ENCODE data around the gene SCAMP2.

SCAMP2 gene

DNA sequence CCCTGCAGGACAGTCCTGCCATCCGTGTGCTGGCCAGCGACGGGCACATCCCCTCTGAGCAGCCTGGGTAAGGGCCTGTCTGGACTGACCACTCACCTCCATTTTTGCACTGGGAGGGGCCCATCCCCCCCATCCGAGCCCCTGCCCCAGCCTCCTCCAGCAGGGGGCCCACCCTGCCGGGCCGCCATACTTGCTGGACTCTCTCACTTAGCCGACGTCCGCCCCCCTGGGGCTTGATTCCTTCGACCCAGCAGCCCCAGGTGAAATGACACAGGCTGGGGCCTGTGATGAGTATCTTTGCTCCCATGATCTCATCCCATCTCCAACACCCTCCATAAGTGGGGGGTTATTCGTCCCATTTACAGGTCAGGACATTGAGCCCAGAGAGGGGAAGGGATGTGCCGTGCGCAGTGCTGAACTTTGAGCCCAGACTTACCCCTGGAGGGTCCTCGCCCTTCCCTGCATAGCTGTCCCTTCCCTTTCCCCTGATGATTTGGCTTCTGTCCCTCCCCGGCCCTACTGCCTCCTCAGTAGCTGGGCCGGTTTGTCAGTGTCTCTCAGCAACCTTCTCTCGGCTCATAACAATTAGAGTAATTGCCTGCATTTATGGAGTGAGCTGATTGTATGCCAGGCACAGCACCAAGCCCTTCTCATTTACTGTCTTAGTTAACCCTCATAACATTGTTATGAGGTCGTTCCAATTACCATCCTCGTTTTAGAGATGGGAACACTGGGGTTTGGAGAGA is 56.4 kb downstream of the SCAMP2 start:
- no peak for DNase-seq (ENCODE audit: low spot score)

DNA sequence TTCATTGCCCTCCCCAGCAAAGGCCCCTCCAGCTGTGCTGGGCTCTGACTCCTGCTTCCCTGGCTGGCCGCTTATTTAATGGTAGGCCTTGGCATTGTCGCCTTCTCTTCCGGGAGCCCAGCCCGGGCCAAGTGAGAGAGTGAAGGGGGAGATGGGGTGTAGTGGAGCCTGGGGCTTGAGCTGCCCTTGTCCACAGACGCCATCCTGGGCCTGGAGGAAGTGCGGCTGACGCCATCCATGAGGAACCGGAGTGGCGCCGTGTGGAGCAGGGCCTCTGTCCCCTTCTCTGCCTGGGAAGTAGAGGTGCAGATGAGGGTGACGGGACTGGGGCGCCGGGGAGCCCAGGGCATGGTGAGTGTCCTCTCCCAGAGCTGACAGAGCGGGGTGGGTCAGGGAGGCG is 57.2 kb downstream of the SCAMP2 start:
- DNase-seq (ENCODE audit: low spot score): no peak

DNA sequence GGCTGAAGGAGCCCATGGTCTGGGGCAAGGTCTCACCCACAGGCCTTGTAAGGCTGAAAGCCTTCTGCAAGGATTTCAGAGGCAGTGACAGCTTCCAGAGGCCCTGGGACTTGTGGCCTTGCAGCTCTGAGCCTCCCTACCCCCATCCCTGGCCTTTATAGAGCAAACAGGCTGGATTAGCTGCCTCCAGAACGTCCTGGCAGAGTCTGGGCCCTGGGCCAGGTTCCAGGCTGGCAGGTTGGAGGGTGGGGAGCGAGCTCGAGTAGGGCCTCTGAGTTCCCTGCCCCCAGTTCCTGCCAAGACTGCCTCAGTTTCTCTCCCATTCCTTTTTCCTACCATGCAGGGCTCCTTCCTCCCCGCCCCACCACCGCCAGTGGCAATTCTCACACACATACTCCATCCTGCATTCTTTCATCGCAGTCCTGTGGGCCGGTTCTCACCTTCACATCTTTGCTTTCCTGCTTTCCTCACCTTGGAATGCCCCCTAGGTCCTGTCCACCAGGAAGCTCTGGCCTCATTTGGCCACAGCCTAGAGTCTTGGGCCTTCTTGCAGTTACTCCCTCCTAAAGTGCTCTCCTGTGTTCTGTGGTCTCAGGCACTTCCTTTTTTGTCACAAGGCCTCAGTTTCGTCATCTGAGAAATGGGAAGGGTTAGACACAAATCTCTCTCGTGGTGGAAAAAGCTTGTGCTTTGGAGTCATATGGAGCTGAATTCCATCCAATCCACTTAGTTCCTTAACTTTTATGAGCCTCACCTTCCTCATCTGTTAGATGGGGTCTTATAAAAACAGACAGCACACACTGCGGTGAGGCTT is 57.8 kb downstream of the SCAMP2 start:
- DNase-seq (ENCODE audit: low spot score): no peak

DNA sequence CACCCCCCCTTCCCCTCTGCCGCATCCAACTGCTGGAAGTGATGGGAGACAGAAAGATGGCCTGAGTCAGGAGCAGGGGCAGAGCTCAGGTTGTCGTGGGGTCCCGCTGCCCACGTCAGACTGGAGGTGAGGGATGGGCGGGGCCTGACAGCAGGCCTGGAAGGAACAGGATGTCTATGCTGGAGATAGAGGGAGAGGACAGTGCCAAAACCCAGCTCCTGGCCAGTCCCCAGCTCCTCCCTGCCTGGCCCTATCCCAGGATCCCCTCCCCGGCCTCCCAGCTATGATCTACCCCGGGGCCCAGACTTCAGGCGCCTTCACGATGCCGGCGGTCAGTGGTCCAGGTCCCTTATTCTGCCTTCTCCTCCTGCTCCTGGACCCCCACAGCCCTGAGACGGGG is 60.6 kb downstream of the SCAMP2 start, which contains the start of gene LMAN1L:
TSS of gene LMAN1L (plus strand) at position 303 of the 400 bp plus-strand sequence. CDS start at position 323, 20 bp downstream.
- DNase-seq (ENCODE audit: low spot score): no peak

DNA sequence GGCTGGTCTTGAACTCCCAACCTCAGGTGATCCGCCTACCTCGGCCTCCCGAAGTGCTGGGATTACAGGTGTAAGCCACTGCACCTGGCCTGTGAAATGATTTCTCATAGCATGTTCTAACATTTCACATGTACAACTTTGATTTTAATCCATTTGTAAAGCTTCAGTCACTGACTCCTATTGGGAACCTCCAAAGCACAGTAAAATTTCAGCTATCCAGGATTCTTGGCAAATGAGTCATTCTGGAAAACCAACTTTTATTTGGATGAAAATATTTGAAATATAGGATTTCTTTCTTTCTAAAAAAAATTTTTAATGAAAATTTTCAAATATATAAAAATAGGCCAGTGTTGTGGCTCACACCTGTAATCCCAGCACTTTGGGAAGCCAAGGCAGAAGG is 63.2 kb downstream of the SCAMP2 start:
- DNase-seq (ENCODE audit: low spot score): no peak

DNA sequence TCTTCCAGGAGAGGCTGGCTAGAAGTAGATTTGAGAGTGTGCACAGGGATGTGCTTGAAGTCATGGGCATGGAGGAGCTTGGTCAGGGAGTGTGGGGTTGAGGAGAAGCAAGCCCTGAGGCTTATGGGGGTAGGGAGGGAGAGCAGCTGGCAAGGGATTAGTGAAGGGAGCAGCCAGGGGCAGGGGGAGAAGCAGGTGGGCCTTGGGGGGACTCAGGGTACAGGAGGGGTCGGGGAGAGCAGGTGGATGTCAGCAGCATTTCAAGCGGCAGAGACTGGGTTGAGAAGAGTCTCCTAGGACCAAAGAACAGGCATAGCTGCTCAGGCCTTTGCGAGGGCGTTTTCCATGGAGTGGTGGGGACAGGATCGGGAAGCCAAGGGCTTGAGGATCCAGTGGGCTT is 63.9 kb downstream of the SCAMP2 start:
- no peak for DNase-seq (ENCODE audit: low spot score)

DNA sequence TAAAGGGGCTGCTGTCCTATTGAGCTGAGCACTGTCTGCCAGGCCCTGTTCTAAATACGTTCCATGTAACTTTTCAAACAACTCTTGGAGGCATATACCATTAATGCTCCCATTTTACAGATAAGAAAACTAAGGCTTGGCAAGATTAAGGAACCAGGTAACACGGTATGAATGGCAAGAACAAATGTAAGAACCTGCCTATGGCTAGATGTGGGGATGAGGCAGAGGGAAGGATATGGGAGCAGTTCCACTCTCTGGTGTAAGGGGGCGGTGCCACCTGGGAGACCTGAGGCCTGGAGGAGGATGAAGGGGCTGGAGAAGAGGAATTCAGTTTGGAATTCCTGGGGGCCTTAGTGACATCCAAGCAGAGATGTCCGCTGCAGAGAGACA is 64.3 kb downstream of the SCAMP2 start:
- no peak for DNase-seq (ENCODE audit: low spot score)

DNA sequence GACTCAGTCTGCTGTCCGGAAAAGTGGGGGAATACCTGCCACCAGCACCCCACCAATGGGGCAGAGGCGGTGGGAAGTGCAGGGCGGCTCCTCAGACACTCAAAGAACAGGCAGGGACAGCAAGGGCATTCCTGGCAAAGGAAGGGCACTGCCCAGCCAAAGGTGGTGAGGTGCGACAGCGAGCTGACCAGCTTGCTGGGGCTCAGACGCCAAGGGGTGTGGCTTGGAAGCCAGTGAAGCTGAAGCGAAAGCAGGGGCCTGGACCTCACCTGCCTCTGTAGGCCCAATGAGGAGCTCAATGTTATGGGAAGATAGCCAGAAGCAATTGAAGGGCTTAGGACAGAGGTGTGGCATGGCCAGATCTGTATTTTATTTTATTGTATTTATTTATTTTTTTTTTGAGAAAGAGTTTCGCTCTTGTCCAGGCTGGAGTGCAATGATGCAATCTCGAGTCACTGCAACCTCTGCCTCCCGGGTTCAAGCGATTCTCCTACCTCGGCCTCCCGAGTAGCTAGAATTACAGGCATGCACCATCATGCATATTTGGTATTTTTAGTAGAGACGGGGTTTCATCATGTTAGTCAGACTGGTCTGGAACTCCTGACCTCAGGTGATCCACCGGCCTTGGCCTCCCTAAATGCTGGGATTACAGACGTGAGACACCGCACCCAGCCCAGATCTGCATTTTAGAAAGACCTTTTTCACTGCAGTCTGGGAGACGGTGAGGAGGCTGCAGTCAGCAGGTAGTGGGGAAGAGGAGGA is 64.9 kb downstream of the SCAMP2 start:
- DNase-seq (ENCODE audit: low spot score): no peak

DNA sequence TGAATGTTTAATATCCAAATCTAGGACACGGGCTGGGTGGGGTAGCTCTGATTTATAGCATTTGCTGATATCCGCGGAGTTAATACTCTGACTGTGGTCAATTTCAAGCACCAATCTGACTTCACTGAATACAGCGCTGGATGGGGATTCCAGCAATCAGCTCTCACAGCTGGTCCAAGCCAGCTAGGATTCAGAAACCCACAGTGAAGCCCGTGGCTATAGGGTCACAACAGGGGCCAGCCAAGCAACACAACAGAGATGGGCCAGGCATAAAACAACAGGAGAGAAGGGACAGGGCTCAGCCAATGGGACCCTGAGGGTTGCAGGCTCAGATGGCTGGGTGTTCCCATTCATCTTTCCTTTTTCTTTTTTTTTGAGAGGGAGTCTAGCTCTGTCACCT is 65.9 kb downstream of the SCAMP2 start:
- DNase-seq (ENCODE audit: low spot score): no peak

DNA sequence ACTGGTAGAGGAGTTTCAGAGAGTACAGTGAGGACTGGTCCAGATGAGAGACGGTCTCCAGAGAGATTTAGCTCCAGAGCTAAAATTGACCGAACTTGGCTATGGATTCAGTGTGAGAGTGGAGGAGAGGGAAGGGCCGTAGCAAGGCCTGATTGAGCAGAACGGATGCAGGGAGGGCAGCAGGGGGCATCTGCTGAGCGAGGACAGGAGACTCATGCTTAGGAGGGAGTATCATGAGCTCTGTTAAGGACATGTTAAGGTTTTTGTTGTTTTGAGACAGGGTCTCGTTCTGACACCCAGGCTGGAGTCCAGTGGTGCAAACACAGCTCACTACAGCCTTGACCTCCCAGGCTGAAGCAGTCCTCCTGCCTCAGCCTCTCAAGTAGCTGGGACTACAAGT is 68.2 kb downstream of the SCAMP2 start:
- no peak for DNase-seq (ENCODE audit: low spot score)

DNA sequence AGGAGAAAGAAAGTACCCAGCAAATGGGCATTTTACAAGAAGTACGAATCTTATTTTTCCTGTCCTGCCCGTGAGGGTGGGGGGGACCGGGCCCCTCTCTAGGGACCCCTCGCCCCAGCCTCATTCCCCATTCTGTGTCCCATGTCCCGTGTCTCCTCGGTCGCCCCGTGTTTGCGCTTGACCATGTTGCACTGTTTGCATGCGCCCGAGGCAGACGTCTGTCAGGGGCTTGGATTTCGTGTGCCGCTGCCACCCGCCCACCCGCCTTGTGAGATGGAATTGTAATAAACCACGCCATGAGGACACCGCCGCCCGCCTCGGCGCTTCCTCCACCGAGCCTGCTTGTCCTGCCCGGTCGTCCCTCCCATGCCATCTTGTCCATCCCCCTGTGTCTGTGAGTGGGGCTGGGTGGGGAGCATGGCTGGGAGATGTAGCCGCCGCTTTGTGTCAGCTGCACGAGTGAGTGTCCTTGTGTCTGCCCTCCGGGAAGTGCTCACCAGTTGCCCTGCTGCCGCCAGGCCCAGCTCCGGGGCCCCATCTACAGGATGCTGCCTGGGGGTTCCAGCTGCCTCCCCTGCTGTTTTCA is 70.2 kb downstream of the SCAMP2 start:
- no peak for DNase-seq (ENCODE audit: low spot score)

DNA sequence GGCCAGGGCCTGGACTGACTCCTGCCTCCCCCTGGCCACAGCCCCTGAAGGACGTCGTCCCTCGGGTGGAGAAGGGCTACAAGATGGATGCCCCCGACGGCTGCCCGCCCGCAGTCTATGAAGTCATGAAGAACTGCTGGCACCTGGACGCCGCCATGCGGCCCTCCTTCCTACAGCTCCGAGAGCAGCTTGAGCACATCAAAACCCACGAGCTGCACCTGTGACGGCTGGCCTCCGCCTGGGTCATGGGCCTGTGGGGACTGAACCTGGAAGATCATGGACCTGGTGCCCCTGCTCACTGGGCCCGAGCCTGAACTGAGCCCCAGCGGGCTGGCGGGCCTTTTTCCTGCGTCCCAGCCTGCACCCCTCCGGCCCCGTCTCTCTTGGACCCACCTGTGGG is 70.9 kb downstream of the SCAMP2 start:
- no peak for DNase-seq (ENCODE audit: low spot score)

DNA sequence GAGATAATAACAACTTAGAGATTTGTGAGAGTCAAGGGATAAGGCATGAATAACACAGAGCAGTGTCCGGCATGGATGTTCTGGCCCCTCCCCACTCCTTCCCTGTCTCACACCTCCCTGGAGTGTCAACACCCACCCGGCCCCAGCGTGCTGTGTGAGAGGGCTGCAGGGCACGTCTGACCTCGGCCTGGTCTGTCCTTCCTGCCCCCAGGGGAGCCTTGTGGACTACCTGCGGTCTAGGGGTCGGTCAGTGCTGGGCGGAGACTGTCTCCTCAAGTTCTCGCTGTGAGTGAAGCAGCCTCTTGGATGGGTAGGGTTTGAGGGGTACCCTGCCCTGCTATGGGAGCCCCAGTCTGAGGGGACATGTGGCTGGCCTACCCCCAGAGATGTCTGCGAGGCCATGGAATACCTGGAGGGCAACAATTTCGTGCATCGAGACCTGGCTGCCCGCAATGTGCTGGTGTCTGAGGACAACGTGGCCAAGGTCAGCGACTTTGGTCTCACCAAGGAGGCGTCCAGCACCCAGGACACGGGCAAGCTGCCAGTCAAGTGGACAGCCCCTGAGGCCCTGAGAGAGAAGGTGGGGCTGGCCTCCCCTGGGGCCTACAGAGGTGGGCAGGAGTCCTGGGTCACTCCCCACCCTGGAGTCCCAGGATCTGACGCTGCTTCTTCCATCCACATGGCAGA is 71.7 kb downstream of the SCAMP2 start:
- DNase-seq (ENCODE audit: low spot score): no peak

DNA sequence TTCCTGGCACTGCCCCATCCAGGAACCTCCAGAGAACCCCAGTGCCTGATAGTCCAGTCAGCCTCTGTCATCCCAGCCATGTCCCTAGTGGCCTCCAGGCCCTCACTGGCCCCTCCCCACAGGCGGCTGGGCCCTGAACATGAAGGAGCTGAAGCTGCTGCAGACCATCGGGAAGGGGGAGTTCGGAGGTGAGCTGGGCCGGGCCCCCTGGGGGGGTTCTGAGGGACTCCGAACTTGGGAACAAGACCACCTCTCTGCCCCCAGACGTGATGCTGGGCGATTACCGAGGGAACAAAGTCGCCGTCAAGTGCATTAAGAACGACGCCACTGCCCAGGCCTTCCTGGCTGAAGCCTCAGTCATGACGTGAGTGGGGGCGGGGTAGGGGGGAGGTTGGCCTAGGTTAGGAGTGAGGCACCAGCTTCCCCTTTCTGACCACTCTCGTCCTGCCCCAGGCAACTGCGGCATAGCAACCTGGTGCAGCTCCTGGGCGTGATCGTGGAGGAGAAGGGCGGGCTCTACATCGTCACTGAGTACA is 72.5 kb downstream of the SCAMP2 start:
- DNase-seq (ENCODE audit: low spot score): no peak

DNA sequence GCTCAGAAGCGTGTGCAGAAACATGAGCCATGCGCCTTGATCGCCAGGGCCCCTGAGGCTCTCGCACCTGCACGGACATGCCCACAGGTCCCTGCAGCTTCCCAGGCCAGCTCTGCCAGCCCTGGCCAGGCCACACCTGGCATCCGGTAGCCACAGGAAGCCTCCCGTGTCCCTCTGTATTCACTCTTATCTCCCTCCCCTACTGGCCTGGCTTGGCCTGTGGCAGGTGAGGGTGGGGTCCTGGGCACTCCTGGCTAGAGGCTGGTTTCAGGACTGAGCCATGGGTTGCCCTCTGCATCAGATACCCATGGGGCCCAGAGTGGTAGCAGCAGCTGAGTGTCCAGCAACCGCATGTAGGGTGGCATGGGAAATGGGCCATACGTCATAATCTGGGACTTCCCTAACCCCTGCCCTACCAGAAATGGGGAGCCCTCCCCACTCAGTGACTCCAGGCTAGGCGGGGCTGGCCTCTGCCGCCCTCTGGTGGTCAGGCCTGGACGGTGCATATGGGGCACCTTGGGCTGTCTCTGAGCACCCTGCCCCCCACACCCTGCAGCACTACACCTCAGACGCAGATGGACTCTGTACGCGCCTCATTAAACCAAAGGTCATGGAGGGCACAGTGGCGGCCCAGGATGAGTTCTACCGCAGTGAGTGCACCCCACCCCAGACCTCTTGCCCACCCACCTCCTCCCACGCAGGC is 73.2 kb downstream of the SCAMP2 start:
- DNase-seq (ENCODE audit: low spot score): no peak

DNA sequence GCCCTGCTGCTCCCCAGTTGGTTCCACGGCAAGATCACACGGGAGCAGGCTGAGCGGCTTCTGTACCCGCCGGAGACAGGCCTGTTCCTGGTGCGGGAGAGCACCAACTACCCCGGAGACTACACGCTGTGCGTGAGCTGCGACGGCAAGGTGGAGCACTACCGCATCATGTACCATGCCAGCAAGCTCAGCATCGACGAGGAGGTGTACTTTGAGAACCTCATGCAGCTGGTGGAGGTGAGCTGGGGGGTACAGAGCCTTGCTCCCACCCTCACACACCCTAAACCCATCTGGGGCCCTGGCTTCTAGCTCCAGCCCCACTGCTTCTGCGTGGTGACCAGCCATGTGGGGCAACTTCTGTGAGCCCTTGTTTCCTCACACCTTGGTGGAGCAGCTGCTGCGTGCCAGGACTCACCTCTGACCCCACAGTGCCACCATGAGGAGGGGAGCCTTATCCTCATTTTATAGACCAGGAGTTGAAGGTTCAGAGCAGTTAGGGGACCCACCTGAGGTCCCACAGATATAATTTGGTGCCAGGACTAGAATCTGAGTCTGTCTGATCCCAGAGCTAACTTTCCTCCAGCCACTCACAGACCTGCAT is 73.8 kb downstream of the SCAMP2 start:
- DNase-seq (ENCODE audit: low spot score): no peak

DNA sequence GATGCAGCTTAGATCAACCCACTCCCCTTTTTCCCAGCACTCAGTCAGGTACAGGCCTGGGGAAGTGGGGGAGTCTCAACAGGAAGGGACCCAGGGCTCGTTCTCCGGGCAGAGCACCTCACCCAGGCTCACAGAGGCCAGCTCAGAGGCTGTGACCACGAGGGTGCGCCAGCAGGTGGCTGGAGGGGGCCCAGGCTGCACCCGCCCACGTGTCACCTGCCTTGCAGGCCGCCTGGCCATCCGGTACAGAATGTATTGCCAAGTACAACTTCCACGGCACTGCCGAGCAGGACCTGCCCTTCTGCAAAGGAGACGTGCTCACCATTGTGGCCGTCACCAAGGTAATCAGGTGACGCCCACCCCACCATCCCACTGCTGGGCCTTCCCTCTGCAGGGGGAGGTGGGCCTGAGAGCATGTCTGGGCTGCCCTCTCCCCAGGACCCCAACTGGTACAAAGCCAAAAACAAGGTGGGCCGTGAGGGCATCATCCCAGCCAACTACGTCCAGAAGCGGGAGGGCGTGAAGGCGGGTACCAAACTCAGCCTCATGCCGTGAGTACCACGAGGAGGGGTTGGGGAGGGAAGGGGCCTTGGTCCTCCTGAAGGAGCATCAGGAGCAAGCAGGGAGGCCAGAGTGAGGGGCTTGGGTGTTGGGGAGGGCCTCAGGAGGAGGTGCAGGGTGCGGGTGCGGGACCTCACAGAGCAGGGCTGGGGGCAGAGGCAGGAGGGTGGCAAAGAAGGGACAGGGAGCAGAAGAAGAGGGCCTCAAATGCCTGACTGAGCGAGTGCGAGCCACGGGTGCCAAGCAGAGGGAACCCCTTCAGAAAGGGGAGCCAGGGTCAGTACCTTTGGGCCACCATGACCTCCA is 74.5 kb downstream of the SCAMP2 start:
- DNase-seq (ENCODE audit: low spot score): no peak

DNA sequence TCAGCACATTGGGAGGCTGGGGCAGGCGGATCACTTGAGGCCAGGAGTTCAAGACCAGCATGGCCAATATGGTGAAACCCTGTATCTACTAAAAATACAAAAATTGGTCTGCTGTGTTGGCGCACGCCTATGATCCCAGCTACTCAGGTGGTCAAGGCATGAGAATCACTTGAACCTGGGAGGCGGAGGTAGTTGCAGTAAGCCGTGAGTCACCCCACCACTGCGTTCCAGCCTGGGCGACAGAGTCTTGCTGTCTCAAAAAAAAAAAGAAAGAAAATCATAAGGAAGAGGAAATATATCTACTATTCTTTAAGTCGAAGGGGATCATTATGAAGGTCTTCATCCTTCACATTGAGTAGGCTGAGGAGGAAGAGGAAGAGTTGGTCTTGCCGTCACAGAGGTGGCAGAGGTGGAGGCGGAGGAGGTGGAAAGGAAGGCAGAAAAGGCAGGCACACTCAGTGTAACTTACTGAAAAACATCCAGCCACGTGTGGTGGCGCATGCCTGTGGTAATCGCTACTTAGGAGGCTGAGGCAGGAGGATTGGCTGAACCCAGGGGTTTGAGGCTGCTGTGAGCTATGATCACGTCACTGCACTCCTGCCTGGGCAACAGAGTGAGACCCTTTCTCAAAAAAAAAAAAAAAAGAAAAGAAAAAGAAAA is 77.1 kb downstream of the SCAMP2 start:
- no peak for DNase-seq (ENCODE audit: low spot score)

DNA sequence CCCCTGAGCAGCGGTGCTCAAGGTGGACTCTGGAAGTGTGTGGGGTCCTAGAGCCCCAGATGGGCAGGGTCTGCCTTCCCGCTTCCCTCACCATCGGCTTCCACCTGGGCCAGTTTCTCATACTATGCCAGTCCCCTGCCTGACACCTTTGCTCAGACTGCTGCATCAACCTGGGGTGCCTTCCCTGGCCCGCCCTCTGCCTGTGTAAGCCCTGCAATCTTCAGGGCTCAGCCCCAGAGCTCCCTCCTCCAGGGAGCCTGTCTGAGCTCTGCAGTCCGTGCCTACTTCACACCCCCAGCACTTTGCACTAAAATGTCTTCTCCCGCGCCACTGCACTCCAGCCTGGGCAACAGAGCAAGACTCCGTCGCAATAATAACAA is 78.2 kb downstream of the SCAMP2 start:
- DNase-seq (ENCODE audit: low spot score): no peak

All from putamen (tissue), 1 donor.